Activated naive CD4-positive, alpha-beta T cell treated with anti-CD3 and anti-CD28 coated beads, Interleukin-2, amount 10 ng/mL, durations not matched to agents 7 days and 5 days (primary cell): ENCODE results near the gene OR1J4.
"Not testable (repeated sequence)": the region's sequence is repeated elsewhere in the genome, so short reads cannot be mapped to it uniquely, and the experiment has no call there.

ENCODE experiments used
- CTCF ChIA-PET: fragments of 350-600 bp; sonication (Branson Sonifier 250); formaldehyde crosslinking; loops from one replicate; lab custom pipeline; 2021; ENCODE audit warnings: antibody characterized with exemption; lab: Charles Lee
- DNase-seq: peaks from one replicate; pipeline ENCODE4 v3.0.0-alpha.2; 2020
- H3K27ac Mint-ChIP-seq: one replicate; pipeline ENCODE4 v1.8.0; 2021; ENCODE audit warnings: mild to moderate bottlenecking, moderate library complexity, mixed read lengths
- H3K27me3 Mint-ChIP-seq: one replicate; pipeline ENCODE4 v1.8.0; 2021; ENCODE audit warnings: mild to moderate bottlenecking, mixed read lengths
- H3K36me3 Mint-ChIP-seq: one replicate; pipeline ENCODE4 v1.8.0; 2021; ENCODE audit warnings: mixed read lengths
- H3K4me1 Mint-ChIP-seq: one replicate; pipeline ENCODE4 v1.8.0; 2021; ENCODE audit warnings: mixed read lengths
- H3K4me3 Mint-ChIP-seq: one replicate; pipeline ENCODE4 v1.8.0; 2021; ENCODE audit warnings: mild to moderate bottlenecking, moderate library complexity, mixed read lengths
- H3K9me3 Mint-ChIP-seq: one replicate; pipeline ENCODE4 v1.8.0; 2021; ENCODE audit warnings: mixed read lengths

The OR1J4 gene

GRCh38 chr9:122537066-122537465, 18.1 kb downstream of the OR1J4 start:
- H3K9me3 Mint-ChIP-seq, H3K4me3 Mint-ChIP-seq, H3K27me3 Mint-ChIP-seq, H3K36me3 Mint-ChIP-seq, H3K27ac Mint-ChIP-seq, H3K4me1 Mint-ChIP-seq, CTCF ChIA-PET, DNase-seq: not testable (repeated sequence)

GRCh38 chr9:122538757-122539156, 19.8 kb downstream of the OR1J4 start:
- no peak for DNase-seq
- H3K4me3 Mint-ChIP-seq, result no peak overlapping the region
- no peaks in the 10 kb centered on the region for H3K4me1 Mint-ChIP-seq
- peaks cover 4% of the 10 kb centered on the region for H3K27me3 Mint-ChIP-seq
- peaks cover 2% of the 10 kb centered on the region for H3K9me3 Mint-ChIP-seq
- H3K36me3 Mint-ChIP-seq, result no peaks in the 10 kb centered on the region
- H3K27ac Mint-ChIP-seq, result no peak overlapping the region
- CTCF ChIA-PET, result no interaction called here

- Mint-ChIP-seq H3K36me3 (no peaks in the 10 kb centered on the region), H3K27ac (no peak overlapping the region), H3K9me3 (no peaks in the 10 kb centered on the region), H3K27me3 (peaks cover 13% of the 10 kb centered on the region), H3K4me3 (no peak overlapping the region), H3K4me1 (no peaks in the 10 kb centered on the region)
- CTCF ChIA-PET, result no interaction called here
- no peak for DNase-seq
These were observed 27.3 kb downstream of the OR1J4 start for GRCh38 chr9:122546196-122546595.

- no peak for DNase-seq
- H3K4me1 Mint-ChIP-seq, result no peaks in the 10 kb centered on the region
- CTCF ChIA-PET, result interaction anchor here (0.6 kb wide), 1 partner anchor 334 kb away, joined by 3 read pairs; no protein-coding TSS in a partner anchor
- H3K9me3 Mint-ChIP-seq, result no peaks in the 10 kb centered on the region
- no peaks in the 10 kb centered on the region for H3K36me3 Mint-ChIP-seq
- H3K4me3 Mint-ChIP-seq, result no peak overlapping the region
- H3K27me3 Mint-ChIP-seq, result no peaks in the 10 kb centered on the region
- H3K27ac Mint-ChIP-seq, result no peak overlapping the region
These were observed 32.4 kb downstream of the OR1J4 start for GRCh38 chr9:122551371-122551770.

- DNase-seq, result no peak
These were observed 33.9 kb downstream of the OR1J4 start, which contains the start of gene OR1N2 for GRCh38 chr9:122552812-122553211. OR1N2 (plus strand) TSS chr9:122553112; CDS start chr9:122553212, 100 bp downstream.

GRCh38 chr9:122561446-122561845, 42.5 kb downstream of the OR1J4 start:
- H3K36me3 Mint-ChIP-seq, result no peaks in the 10 kb centered on the region
- no peaks in the 10 kb centered on the region for H3K9me3 Mint-ChIP-seq
- no peak overlapping the region for H3K27ac Mint-ChIP-seq
- H3K4me1 Mint-ChIP-seq, result no peaks in the 10 kb centered on the region
- H3K27me3 Mint-ChIP-seq, result no peaks in the 10 kb centered on the region
- H3K4me3 Mint-ChIP-seq, result no peak overlapping the region
- no peak for DNase-seq
- CTCF ChIA-PET, result no interaction called here

More at GRCh38 chr9:122552812-122553211, 33.9 kb downstream of the OR1J4 start, which contains the start of gene OR1N2:
- Mint-ChIP-seq H3K27me3 (no peaks in the 10 kb centered on the region), H3K4me1 (no peaks in the 10 kb centered on the region), H3K27ac (no peak within 1 kb of the TSS), H3K9me3 (no peaks in the 10 kb centered on the region), H3K4me3 (no peak within 1 kb of the TSS), H3K36me3 (no peaks in the 10 kb centered on the region)
- CTCF ChIA-PET, result no interaction called here

GRCh38 chr9:122562134-122562760, 43.3 kb downstream of the OR1J4 start:
- CTCF ChIA-PET, result no interaction called here
- H3K27me3 Mint-ChIP-seq, result no peaks in the 10 kb centered on the region
- no peaks in the 10 kb centered on the region for H3K9me3 Mint-ChIP-seq
- H3K4me3 Mint-ChIP-seq, result no peak overlapping the region
- no peaks in the 10 kb centered on the region for H3K36me3 Mint-ChIP-seq
- H3K27ac Mint-ChIP-seq, result no peak overlapping the region
- no peaks in the 10 kb centered on the region for H3K4me1 Mint-ChIP-seq
- no peak for DNase-seq

- H3K4me3 Mint-ChIP-seq, result no peak overlapping the region
- no peaks in the 10 kb centered on the region for H3K9me3 Mint-ChIP-seq
- no peaks in the 10 kb centered on the region for H3K36me3 Mint-ChIP-seq
- H3K27me3 Mint-ChIP-seq, result peaks cover 1% of the 10 kb centered on the region
- no peak overlapping the region for H3K27ac Mint-ChIP-seq
- CTCF ChIA-PET, result no interaction called here
- no peaks in the 10 kb centered on the region for H3K4me1 Mint-ChIP-seq
- no peak for DNase-seq
These were observed 49.0 kb downstream of the OR1J4 start for GRCh38 chr9:122567901-122568300.
